Measurements from ENCODE around the gene NETO1.

Gene NETO1

GRCh38 chr18:72846736-72847533 is 20.9 kb downstream of the NETO1 start:
- DNase-seq (ENCODE audit: low read depth in 1 of 2, low spot score in 1 of 2): no peak

- DNase-seq (ENCODE audit: low read depth in 1 of 2, low spot score in 1 of 2): no peak
These were observed 24.0 kb downstream of the NETO1 start for GRCh38 chr18:72843743-72844142.

- no peak for DNase-seq (ENCODE audit: low read depth in 1 of 2, low spot score in 1 of 2)
These were observed 27.7 kb downstream of the NETO1 start for GRCh38 chr18:72840109-72840508.

GRCh38 chr18:72834731-72835130 is 33.1 kb downstream of the NETO1 start:
- DNase-seq (ENCODE audit: low read depth in 1 of 2, low spot score in 1 of 2): no peak

GRCh38 chr18:72833471-72833870 is 34.3 kb downstream of the NETO1 start:
- no peak for DNase-seq (ENCODE audit: low read depth in 1 of 2, low spot score in 1 of 2)

- no peak for DNase-seq (ENCODE audit: low read depth in 1 of 2, low spot score in 1 of 2)
These were observed 37.7 kb downstream of the NETO1 start for GRCh38 chr18:72830109-72830508.

GRCh38 chr18:72828601-72829000 is 39.2 kb downstream of the NETO1 start:
- no peak for DNase-seq (ENCODE audit: low read depth in 1 of 2, low spot score in 1 of 2)

GRCh38 chr18:72826736-72827135 is 41.1 kb downstream of the NETO1 start:
- DNase-seq (ENCODE audit: low read depth in 1 of 2, low spot score in 1 of 2): no peak

GRCh38 chr18:72823345-72823744 is 44.4 kb downstream of the NETO1 start:
- no peak for DNase-seq (ENCODE audit: low read depth in 1 of 2, low spot score in 1 of 2)

GRCh38 chr18:72822202-72822601 is 45.6 kb downstream of the NETO1 start:
- DNase-seq (ENCODE audit: low read depth in 1 of 2, low spot score in 1 of 2): no peak

GRCh38 chr18:72820571-72820970 is 47.2 kb downstream of the NETO1 start:
- DNase-seq (ENCODE audit: low read depth in 1 of 2, low spot score in 1 of 2): no peak

- no peak for DNase-seq (ENCODE audit: low read depth in 1 of 2, low spot score in 1 of 2)
These were observed 48.7 kb downstream of the NETO1 start for GRCh38 chr18:72819050-72819449.

GRCh38 chr18:72811047-72811446 is 56.7 kb downstream of the NETO1 start:
- no peak for DNase-seq (ENCODE audit: low read depth in 1 of 2, low spot score in 1 of 2)

- DNase-seq (ENCODE audit: low read depth in 1 of 2, low spot score in 1 of 2): no peak
These were observed 59.1 kb downstream of the NETO1 start for GRCh38 chr18:72808680-72809079.

- DNase-seq (ENCODE audit: low read depth in 1 of 2, low spot score in 1 of 2): no peak
These were observed 68.7 kb downstream of the NETO1 start for GRCh38 chr18:72799106-72799505.

GRCh38 chr18:72783530-72783929 is 84.3 kb downstream of the NETO1 start:
- DNase-seq (ENCODE audit: low read depth in 1 of 2, low spot score in 1 of 2): no peak

- no peak for DNase-seq (ENCODE audit: low read depth in 1 of 2, low spot score in 1 of 2)
These were observed 92.9 kb downstream of the NETO1 start for GRCh38 chr18:72774914-72775313.

- DNase-seq (ENCODE audit: low read depth in 1 of 2, low spot score in 1 of 2): no peak
These were observed 94.9 kb downstream of the NETO1 start for GRCh38 chr18:72772916-72773315.

GRCh38 chr18:72768681-72769229 is 99.0 kb downstream of the NETO1 start:
- DNase-seq (ENCODE audit: low read depth in 1 of 2, low spot score in 1 of 2): no peak

GRCh38 chr18:72762515-72763122 is 105.2 kb downstream of the NETO1 start:
- DNase-seq (ENCODE audit: low read depth in 1 of 2, low spot score in 1 of 2): no peak

- DNase-seq (ENCODE audit: low read depth in 1 of 2, low spot score in 1 of 2): no peak
These were observed 115.6 kb downstream of the NETO1 start for GRCh38 chr18:72752220-72752619.

GRCh38 chr18:72742002-72742401 is 125.8 kb downstream of the NETO1 start:
- DNase-seq (ENCODE audit: low read depth in 1 of 2, low spot score in 1 of 2): no peak

- no peak for DNase-seq (ENCODE audit: low read depth in 1 of 2, low spot score in 1 of 2)
These were observed 129.7 kb downstream of the NETO1 start for GRCh38 chr18:72738136-72738535.

Data from activated T-helper 1 cell treated with anti-CD3 and anti-CD28 coated beads, Interleukin-2, amount 50 U/mL, for 16 hours (primary cell).